GM19328 (cell line): Measurements from ENCODE around the gene KCNQ1.
"Not testable (repeated sequence)": the region's sequence is repeated elsewhere in the genome, so short reads cannot be mapped to it uniquely, and the experiment has no call there.

ENCODE experiments used
- ATAC-seq: cut with Tn5 transposase; IDR thresholded peaks from one replicate; pipeline ENCODE4 v1.9.1; 2021; ENCODE audit warnings: mild to moderate bottlenecking, moderate library complexity; ENCODE audit not compliant: unreplicated experiment

Gene KCNQ1

DNA sequence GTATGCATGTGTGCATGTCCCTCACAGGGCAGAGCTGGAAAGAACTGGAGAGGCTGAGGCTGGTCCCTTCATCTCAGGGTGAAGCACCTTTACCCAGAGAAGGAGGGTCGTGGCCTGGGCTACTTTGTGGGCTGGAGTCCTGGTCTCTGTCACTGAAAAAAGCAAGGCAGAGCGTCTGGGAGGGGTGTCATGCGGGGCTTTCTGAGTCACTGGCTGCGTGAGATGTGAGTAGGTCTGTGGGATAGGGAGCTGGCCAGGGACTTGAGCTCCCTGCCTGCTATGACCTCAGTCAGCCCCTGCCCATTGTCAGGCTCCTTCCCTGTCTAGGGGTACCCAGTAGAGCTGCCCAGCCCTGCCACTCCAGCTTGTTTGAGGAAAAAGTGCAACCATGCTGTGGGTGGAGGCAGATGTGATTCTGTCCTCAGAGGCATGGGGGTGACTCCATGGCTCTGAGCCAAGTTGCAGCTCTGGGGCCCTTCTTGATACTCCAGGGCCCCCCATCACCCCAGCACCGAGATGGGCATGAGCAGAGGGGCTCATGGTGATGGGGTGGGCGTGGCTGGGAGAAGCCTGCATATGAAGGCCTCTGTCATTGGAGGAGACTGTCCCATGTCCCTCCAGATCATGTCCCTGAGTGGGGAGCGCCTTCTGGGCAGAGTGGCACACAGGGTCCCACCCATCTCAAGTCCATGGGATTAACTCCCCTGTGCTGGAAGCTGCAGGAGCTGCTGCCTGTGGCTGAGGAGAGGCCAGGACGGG, 27.8 kb downstream of the KCNQ1 start:
- ATAC-seq: no peak

DNA sequence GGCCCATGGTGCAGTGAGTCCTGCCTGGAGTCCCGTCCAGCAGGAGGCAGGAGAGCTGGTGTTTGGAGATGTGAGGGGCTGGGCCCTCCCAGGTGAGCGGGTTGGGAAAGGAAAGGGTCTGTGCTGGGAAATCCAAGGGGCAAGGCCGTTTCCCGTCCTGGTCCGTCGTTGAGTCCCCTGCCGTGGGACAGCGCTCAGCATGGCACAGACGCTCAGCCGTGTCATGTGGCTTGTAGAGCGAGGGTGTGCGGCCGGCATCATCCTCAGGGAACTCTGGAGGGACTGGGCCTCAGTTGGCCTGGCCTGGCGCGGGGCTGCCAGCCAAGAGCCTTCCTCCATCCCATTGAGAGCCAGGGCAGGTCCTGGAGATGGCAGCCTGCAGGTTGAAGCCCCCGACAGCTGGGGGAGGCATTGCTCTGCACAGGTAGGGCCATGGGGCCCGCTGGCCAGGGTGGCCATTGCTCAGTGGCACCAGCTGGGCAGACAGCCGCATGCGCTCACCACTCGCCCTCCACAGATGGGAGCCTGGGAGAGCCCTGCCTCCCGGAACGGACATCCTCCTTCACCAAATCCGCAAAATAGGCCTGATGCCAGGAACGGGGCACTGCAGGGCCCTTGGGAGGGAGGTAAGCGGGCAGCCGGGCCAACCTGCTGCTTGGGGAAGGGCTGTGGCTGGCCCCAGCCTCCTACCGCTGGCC, 28.7 kb downstream of the KCNQ1 start:
- ATAC-seq: no peak

DNA sequence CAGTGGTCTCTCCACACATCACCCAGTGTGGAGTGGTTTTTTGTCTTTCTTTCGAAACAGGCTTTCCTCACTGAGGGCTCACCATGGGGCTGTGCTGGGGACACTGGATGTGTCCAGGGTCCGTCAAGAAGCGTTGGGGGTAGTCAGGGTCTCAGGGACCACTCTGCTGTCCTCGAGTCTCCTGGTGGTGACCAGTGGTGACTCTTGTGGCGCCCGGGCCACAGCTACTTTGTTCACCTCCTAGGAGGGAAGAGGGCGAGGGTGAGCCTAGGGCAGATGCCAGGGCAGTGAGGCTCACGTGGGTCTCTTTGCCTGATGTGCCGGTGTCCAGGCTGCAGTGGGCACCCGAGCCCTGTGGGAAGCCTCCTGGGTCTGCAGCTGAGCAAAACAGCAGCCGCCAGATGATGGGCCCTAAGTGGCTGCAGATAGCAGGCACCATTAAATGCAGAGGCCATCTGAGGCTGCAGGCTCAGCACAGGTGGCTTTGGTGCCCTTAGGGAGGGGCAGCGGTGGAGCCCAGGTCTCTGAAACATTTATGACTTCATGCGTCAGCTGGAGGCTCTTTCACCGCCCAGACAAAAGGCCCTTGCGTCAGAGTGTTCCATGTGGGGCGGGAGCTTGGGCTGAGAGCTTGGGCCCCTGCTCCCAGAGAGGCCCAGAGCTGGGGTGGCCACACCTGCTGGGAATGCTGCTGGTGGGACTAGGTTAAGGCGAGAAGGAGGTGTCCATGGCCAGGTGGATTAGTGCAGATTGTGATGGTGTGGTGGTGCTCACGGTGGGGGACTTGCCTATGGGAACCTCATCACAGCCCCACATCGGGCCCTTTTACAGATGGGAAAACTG, 29.5 kb downstream of the KCNQ1 start:
- no peak for ATAC-seq

DNA sequence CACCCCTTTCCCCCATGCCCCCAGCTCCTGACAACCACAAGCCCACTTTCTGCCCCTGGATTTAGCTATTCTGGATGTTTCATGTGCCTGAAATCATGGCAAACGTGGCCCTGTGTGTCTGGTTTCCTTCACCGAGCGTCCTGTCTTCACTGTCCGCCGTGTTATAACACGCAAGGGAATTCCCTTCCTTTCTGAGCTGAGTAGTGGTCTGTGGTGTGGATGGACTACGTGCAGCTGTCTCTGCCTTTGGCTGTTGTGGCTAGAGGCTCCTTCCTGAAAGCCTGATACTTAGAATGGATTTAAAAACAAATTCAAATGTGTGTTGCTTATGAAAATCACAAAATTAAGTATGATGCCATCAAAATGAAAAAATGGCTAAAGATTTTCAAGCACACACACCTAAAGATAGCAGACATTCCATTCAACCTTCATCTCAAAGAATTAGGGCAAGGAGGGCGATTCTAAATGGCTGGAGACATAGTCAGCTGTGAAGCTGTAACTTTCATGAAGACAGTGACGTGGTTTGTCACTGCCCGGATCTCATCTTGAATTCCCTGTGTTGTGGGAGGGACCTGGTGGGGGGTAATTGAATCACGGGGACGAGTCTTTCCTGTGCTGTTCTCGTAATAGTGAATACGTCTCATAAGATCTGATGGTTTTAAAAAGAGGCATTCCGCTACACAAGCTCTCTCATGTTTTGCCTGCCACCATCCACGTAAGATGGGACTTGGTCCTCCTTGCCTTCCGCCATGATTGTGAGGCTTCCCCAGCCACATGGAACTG, 30.5 kb downstream of the KCNQ1 start:
- ATAC-seq: no peak

DNA sequence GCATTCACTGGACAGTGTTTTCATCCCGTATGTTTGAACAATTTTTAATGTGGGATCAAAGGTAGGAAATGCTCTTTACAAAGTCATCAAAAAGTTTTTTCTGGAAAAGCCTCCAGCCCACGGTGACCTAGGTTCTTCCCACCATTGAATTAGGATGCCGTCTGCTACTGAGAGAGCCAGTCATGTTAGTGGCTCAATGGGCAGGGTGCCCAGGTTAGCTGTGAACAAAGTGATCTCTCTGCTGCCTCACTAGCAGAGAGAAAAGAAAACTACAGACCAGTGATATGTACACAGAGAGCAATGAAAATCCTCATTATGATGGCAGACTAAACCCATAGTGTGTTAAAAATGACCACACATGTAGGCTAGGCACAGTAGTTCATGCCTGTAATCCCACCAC, 32.4 kb downstream of the KCNQ1 start:
- no peak for ATAC-seq

DNA sequence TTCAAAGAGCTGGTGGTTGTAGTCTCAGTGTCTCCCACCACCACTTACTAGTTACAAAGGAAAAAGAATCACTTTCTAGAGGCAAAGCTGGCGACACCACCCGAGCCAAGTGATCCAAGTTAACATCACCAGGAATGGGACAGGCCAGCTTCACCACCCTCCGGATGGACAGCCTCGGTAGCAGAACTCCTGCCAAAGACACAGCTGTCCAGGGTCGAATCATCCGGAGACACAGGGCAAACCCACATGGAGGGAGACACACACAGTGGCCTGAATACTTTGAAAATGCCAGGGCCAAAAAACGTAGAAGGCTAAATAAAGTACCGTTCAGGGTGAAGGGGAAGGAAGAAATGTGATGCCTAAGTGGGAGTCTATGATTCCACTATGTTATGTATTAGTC, 33.1 kb downstream of the KCNQ1 start:
- no peak for ATAC-seq

DNA sequence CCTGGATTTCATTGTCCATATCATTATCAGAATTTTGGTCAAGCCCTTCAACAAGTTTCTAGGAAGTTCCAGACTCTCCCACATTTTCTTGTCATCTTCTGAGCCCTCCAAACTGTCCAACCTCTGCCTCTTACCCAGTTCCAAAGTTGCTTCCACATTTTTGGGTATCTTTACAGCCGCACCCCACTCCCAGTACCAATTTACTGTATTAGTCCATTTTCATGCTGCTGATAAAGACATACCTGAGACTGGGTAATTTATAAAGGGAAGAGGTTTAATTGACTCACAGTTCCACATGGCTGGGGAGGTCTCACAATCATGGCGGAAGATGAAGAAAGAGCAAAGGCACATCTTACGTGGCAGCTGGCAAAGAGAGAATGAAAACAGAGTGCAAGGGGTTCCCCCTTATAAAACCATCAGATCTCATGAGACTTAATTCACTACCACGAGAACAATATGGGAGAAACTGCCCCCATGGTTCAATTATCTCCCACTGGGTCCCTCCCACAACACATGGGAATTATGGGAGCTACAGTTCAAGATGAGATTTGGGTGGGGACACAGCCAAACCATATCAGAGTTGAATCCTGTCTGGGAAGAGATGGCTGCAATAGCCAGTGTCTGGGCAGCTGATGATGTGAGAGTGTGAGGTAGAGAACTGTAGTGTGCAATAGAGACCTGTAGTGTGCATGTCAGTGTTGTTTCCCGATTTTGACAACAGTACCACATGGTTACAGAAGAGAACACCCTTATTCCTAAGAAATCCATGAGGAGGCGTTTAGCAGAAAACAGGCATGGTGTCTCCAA, 35.5 kb downstream of the KCNQ1 start:
- ATAC-seq: not testable (repeated sequence)

DNA sequence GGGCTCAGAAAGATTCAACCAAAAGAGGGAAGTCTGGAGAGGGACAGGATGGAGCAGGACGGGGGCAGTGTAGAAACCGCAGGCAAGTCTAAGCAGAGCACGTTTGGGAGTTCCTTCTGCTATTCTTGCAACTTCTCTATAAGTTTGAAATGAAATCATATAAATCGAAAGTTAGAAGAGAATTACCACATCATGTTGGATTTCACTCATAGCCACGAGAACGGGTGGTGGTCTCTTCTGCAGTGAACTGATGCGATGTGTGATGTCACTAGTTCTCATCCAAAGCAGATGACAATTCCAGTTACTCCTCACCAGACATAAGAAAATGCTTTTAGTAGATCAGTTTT, 36.0 kb downstream of the KCNQ1 start:
- ATAC-seq: no peak

DNA sequence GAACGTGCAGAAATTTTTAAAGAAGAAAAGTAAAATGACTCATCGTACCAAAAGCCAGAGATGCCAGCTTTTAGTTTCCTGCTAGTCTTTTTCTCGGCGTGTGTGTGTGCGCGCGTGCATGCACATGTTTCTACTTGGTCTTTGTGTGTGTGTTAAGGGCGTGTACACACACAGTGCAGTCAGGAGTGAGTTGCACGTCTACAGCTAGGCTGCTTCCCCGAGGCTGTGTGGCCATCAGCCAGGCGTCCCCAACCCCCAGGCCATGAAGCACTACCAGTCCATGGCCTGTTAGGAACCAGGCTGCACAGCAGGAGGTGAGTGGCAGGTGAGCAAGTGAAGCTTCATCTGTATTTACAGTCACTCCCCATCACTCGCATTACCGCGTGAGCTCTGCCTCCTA, 36.4 kb downstream of the KCNQ1 start:
- ATAC-seq: no peak

DNA sequence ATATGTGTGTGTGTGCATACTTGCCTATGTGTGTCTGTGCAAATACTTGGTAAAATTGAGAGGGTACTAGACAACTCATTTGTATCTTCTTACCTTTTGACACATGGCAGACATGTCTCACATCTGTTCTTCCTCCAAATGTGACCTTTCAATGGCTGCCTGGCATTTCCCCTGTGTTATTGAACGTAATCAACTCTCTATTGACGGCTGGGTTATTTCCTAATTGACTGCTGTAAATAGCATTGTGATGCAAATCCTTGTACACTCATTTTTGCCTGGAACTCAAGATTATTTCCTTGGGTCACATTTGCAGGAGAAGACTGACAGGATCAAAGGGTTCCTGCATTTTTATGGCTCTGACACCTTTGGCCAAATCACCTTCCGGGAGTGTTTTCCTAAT, 37.4 kb downstream of the KCNQ1 start:
- ATAC-seq: no peak

DNA sequence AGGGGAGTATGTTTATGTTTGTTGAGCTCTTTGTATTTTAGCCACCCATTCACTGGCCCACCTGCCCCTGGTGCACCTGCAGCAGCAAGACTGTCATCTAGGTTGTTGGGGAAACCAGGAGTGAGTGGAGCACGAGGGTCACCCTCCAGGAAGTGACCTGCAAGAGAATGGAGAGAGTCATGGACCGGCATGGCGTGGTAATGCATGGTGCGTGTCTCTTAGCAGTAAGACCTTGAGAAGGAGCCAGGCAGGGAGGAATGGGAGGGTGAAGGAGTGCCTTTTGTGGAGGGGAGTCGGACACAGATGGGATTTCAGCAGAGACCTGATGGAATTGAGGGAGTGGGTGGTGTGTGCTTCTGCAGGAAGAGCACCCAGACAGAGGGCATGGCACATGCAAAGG, 37.9 kb downstream of the KCNQ1 start:
- no peak for ATAC-seq

DNA sequence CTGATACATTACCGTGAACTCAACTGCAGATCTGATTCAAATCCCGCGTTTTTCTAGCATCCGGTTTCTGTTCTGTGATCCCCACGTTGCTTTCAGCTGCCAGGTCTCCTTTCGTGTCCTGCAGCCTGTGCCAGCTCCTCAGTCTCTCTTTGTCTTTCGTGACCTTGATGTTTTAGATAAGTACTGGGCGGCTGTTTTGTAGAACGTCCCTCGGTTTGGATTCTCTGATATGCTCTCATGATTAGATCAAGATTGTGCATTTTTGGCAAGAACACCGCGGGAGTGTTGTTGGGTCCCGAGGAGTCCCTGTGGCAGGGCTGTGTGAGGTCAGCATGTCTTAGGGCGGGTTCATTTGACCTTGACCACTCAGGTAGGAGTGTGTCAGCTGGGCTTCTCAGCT, 38.6 kb downstream of the KCNQ1 start:
- ATAC-seq: no peak

DNA sequence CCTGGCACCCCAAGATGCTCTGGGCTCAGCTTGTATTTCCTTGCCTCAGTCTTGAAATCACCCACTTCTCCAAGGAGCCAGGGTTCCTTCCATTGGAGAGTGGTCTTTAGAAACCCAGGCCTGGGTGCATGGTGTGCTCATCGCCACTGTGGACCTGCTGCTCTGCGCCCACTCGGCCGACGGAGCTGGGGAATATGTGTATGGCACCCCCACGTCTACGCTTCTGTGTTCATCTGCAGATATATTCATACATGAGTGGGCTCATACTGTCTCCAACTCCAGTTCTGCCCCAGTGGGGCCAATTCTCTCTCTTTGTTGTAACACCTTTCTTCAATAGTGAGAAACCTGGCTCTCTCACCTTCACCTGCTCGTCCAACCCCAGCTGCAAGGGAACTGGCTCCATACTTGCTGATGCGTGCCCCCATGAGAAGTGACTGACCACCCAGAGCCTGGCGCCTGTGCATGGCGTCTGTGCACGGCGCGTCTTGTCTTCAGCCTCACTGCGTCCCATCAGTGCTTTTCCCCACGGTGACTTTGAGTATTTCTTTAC, 39.8 kb downstream of the KCNQ1 start:
- no peak for ATAC-seq

DNA sequence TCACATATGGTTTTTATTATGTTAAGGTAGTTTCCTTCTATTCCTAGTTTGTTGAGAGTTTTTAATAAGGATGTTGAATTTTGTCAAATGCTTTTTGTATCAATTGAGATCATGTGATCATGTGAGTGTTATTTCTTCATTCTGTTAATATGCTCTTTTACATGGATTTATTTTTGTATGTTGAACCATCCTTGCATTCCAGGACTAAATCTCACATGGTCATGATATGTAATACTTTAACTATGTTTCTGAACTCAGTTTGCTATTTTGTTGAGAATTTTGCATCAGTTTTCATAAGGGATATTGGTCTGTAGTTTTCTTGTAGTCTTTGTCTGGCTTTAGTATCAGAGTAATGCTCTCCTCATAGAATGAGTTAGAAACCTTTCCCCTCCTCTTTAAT, 43.2 kb downstream of the KCNQ1 start:
- no peak for ATAC-seq

DNA sequence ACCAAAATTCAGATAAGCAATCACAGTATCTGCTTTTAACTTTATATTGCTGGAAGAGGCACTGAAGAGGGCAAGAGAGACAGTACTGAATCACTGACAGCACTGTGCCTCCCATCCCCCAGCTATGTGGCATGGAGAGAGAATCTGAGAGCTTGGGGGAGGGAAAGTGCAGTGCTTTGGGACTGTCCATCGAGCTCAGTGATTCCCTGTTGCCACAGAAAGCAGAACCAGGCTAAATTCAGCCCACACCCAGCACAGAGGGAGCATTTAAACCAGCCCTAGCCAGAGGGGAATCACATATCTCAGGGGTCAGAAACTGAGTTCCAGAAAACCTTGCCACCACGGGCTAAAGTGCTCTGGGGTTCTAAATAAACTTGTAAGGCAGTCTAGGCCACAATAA, 44.3 kb downstream of the KCNQ1 start:
- ATAC-seq: no peak

DNA sequence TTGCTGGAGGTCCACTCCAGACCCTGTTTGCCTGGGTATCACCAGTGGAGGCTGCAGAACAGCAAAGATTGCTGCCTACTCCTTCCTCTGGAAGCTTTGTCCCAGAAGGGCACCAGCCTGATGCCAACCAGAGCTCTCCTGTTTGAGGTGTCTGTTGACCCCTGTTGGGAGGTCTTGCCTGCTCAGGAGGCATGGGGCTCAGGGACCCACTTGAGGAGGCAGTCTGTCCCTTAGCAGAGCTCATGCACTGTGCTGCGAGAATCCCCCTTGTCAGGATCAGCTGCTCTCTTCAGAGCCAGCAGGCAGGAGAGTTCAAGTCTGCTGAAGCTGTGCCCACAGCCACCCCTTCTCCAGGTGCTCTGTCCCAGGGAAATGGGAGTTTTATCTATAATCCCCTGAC, 53.1 kb downstream of the KCNQ1 start:
- ATAC-seq: not testable (repeated sequence)

DNA sequence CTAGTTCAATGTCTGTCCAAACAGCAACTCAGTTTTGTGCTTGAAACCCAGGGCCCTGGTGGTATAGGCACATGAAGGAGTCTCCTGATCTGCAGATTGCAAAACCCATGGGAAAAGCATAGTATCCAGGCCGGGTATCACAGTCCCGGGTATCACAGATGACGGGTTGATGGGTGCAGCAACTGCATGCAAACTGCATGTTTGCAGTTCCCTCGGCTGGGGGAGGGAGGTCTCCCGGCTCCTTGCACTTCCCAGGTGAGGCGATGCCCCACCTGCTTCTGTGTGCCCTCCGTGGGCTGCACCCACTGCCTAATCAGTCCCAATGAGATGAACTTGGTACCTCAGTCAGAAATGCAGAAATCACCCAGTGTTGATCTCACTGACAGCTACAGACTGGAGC, 53.9 kb downstream of the KCNQ1 start:
- no peak for ATAC-seq

DNA sequence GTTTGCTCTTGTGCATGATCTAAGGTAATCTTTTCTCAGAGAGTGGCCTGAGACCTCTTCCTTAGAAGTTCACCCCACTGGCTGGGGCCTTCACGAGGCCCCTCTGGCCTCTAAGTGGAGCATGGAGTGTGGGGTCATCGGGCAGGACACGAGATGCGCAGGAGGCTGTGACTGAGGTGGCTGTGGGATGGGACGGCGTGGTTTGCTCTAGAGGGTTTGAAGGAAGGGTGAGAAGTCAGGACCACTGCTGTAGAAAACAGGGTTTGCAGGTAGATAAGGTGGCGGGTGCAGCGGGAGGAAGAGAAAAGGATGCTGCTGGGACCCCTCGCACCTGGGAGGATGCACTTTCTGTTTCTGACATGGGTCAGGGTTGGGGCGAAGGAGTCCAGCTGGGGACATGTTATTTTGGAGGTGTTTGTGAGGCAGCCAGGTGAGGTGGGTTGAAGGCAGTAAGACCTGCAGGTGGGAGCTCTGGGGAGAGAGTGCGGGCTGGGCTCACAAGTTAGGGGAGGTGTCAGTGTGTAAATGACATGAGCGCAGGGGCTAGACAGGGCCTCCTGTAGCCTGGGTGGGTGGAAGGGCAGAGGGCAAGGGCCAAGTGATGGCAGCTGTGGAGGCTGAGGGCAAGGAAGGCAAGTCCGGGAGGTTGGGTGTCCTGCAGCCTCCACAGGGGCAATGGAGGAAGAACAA, 62.5 kb downstream of the KCNQ1 start:
- no peak for ATAC-seq

DNA sequence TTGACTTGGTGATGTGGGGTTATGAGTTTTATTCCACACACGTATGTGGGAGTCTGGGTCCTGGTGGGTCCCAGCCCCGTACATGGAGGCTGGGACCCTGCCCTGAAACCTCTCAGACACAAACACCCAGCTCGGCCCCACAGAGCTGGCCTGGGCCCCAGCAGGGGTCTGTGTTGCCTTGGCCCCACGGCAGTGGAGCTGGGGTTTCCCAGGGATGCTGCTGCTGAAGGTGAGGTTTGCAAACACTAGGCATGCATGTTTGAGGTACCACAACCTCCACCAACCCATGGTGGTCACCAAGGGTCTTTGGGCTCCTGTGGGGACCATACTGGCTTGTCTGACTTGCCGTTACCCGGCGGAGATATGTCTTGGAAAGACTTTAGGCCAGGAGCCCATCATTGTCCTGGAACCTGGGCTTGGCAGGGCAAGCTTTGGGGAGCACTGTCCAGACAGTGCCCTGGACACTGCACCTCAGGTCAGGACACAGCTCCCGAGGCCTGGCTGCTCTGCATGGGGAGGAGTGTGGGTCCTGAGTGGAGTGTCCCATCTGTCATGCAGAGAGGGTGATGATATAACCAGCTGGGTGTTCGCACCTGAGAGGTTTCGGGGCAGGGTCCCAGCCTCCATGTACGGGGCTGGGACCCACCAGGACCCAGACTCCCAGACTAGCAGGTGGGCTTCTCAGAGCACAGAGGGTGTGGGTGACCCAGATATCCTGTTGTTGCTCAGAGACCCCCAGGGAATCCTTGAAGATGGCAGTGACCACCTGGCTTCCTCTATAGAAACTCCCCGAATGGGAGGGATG, 63.3 kb downstream of the KCNQ1 start:
- no peak for ATAC-seq
